HG03064 (cell line): ENCODE data around the gene FOXRED2.
"Not testable (repeated sequence)": the region's sequence is repeated elsewhere in the genome, so short reads cannot be mapped to it uniquely, and the experiment has no call there.

ENCODE experiments used
- ATAC-seq: cut with Tn5 transposase; IDR thresholded peaks from one replicate; pipeline ENCODE4 v1.9.1; 2021; ENCODE audit warnings: low read depth; ENCODE audit not compliant: unreplicated experiment

Gene FOXRED2

DNA sequence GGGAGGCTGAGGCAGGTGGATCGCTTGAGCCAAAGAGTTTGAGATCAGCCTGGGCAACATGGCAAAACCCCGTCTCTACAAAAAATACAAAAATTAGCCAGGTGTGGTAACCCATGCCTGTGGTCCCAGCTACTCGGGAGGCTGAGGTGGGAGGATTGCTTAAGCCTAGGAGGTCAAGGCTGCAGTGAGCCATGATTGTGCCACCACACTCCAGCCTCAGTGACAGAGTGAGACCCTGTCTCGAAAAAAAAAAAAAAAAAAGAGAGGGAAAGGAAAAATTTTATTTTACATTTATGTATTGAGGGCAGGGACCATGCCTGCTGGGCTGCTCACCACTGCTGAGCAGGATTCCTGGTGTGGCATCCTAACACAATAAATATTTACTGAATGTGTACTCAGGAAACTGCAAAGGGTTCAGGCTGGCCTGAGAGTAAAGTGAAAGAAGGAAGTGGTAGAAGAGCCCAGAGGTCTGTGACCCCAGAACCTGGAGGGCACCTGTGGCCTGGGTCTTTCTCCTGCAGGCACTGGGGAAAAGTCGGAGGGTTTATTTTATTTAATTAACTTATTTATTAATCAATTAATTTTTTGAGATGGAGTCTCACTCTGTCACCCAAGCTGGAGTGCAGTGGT lies 53.7 kb downstream of the FOXRED2 start:
- ATAC-seq, result not testable (repeated sequence)

GRCh38 chr22:36452250-36452977 lies 54.4 kb downstream of the FOXRED2 start:
- ATAC-seq, result no peak

DNA sequence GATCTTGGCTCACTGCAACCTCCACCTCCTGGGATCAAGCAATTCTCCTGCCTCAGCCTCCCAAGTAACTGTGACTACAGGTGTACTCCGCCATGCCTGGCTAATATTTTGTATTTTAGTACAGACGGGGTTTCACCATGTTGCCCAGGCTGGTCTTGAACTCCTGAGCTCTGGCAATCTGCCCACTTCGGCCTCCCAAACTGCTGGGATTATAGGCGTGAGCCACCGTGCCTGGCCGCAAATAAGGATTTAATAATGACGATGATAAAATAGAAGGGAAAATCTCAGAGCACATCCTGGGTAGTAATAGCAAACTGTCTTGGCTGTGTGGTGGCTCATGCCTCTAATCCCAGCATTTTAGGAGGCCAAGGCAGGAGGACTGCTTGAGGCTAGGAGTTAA lies 55.9 kb downstream of the FOXRED2 start:
- not testable (repeated sequence) for ATAC-seq

DNA sequence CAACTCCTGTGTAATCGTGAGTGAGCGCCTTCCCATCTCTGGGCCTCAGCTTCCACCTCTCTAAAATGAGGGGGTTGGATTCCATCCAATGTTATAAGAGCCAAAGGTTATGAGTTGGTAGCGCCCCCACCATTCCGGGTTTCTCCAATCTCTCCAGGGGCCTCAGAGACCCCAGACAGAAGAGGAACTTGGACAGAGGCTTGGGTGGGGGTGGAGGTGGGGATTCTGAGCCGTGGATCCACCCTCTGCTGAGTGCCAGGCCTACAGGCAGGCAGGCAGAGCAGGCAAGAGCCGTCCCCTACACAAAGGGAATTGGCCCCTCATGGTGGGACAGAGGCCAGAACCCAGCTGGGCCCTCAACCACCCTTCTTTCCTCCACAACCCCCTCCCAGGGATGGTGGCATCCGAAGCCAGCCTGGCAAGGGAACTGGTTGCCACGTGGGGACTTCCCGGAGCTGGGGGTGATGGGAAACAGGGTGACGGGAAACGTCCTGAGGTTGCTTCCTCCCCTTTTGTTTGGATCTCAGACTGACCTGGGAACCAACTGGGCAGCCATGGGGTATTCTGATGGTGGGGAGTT lies 57.2 kb downstream of the FOXRED2 start:
- ATAC-seq, result no peak

DNA sequence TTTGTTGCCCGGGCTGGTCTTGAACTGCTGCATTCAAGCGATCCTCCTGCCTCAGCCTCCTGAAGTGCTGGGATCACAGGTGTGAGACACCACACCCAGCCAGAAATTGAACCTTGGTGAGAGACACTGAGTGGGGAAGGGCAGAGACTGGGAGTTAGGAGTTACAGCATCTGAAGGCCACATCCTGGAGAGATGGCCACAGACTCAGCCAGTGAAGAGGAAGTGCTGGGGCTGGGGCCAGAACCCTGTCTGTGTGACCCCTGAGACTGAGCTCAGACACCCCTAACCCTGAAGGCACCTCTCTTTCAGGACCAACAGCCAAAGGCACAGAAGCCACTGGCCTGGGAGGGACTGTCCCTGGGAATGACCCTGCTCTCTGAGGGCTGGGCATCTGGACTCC lies 59.2 kb downstream of the FOXRED2 start:
- ATAC-seq, result no peak

DNA sequence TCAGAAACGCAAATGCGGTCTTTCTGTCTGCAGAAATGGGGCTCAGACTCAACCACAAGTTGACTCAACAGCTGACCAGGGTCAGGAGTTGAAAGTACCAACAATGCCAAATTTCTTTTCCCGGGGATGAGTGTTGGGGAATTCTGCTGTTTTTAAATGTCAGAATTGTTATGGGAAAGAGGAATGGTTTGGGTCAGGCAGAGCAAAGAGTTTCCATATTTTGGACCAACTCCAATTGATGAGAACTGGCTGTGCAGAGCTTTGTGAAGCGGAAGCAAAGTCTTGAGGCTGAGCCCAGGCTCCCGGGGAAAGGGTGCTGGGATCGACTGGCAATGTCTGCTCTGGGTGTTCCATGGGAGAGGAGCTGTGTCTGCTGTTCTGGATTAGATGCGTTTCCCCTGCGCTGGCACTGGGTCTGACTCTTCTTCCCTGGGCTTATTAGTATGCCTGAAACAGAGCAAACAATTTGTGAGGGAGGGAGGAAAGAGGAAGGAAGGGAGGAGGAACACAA lies 61.6 kb downstream of the FOXRED2 start:
- no peak for ATAC-seq

GRCh38 chr22:36443198-36443770 lies 63.6 kb downstream of the FOXRED2 start:
- no peak for ATAC-seq

DNA sequence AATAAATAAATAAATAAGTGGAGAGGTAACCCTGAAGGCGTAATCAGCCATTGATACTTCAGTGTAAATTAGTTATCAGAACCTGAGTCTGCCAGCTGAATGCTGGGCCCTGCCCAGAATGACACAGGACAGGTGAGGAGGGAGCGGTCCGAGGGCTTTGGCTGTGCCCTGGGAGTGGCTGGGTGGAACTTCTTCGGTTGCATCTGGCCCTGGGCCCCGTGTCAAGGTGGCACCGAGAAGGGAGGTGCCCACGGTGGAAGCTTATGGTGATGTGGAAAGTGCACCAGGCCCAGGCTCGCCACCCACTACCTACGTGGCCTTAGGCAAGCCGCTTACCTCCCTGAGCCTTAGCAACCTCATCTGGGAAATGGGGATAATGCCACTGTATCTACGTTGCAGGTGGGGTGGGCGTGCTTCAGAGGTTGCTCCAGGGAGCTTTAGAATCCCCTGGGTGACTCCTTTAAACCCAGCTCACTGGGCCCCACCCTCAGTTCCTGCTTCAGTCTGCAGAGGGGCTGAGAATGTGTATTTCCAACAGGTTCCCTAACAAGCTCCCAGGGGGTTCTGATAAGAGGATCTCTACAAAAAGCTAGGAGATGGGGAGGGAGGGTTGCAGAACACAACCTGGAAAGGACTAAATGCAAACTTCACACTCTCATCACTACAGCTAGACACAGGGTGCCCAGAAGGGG lies 64.2 kb downstream of the FOXRED2 start:
- ATAC-seq, result no peak

- no peak for ATAC-seq
These were observed 66.3 kb downstream of the FOXRED2 start for GRCh38 chr22:36440429-36441002.

DNA sequence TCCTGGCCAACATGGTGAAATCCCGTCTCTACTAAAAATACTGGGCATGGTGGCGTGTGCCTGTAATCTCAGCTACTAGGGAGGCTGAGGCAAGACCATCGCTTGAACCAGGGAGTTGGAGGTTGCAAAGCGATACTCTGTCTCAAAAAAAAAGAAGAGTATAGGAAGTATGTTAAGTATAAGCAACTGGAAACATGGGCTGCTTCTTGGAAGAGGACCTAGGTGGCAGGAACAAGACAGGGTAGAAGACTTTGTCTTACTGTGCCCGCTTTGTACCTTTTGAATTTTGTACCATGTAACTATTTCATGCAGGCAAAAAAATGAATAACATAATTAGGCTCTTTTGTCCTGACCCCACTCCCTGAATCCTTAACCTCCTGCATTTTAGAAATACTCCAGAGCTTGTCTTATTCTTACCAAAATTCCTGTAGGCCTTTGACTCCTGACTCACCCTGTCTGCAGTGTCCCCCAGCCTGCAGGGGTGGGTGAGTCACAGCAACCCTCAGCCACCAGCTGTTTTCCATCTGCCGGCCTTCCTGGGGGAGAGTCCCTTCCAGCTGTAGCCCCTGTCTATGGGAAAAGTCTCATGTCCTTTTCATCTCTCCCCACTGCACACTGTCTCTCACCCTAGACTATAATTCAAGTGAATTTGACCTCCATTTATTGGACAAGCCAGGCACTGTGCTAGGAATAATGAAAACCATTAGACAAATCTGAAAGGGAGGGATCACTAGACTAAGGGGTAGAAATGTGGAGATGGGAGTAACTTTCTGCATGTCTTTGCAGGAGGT lies 67.2 kb downstream of the FOXRED2 start:
- ATAC-seq, result no peak
